Measurements from ENCODE around the gene TTLL1. TPM values are rescaled to one million over a fixed set of nuclear protein-coding genes. Genes with fewer than 3 reads are reported as not detected.
A peak's percentile ranks its signal among the peaks of the same experiment; 100 is the strongest.

The TTLL1 gene
- total and polyA plus RNA-seq, 9 of the 15 experiments (the other 6 are each of a cell fraction or from before 2014, with no cell fraction given): 0.06 to 0.85 (median 0.17) TPM

DNA sequence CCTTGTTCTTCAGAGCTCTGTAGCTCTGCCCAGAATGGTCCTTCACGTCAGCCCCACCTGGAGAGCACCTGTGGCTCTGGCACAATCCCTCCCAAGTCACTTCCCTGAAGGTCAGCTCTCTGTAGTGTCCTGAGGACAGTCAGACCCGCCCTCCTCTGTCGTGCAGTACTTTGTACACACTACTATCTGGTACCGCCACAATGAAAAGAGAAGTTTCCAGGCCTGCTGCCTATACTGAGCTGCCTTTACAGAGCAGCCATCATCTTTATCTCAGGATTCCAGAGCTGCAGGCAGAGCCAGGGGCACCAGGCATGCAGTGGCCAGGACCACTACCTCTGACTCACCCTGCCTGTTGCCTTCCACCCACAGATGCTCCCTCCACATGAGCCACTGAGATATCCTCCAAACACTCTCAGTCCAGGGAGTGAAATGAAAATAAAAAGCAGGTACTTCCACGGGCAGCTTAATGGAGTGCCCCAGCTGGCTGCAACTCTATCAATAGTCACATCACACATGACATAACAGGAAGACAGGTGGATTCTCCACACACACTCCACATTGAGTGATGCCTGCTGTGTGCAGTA is 81.6 kb downstream of the TTLL1 start (continued):
- TF ChIP-seq ZFPM2 (CRISPR knock-in tag; IDR thresholded peaks at IDR 0.05): no peak
- no peak for TF ChIP-seq SMAD2 (IDR thresholded peaks at IDR 0.05; ENCODE audit: low read depth, low read length)
- no peak for TF ChIP-seq SREBF2 (CRISPR knock-in tag; IDR thresholded peaks at IDR 0.05)
- TF ChIP-seq MXI1 (IDR thresholded peaks at IDR 0.05; ENCODE audit: low read depth, low read length): no peak
- TF ChIP-seq MEF2D (tag; conservative IDR thresholded peaks at IDR 0.05; ENCODE audit: low read depth): no peak
- TF ChIP-seq, protein P1, sequence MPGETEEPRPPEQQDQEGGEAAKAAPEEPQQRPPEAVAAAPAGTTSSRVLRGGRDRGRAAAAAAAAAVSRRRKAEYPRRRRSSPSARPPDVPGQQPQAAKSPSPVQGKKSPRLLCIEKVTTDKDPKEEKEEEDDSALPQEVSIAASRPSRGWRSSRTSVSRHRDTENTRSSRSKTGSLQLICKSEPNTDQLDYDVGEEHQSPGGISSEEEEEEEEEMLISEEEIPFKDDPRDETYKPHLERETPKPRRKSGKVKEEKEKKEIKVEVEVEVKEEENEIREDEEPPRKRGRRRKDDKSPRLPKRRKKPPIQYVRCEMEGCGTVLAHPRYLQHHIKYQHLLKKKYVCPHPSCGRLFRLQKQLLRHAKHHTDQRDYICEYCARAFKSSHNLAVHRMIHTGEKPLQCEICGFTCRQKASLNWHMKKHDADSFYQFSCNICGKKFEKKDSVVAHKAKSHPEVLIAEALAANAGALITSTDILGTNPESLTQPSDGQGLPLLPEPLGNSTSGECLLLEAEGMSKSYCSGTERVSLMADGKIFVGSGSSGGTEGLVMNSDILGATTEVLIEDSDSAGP (CRISPR knock-in tag; IDR thresholded peaks at IDR 0.05): no peak
- TF ChIP-seq ZBED1 (IDR thresholded peaks at IDR 0.05): peak; percentile 66; the same call in 1 of the 2 replicates
- TF ChIP-seq SMARCE1 (IDR thresholded peaks at IDR 0.05): peak; percentile 90
- TF ChIP-seq, protein P2, sequence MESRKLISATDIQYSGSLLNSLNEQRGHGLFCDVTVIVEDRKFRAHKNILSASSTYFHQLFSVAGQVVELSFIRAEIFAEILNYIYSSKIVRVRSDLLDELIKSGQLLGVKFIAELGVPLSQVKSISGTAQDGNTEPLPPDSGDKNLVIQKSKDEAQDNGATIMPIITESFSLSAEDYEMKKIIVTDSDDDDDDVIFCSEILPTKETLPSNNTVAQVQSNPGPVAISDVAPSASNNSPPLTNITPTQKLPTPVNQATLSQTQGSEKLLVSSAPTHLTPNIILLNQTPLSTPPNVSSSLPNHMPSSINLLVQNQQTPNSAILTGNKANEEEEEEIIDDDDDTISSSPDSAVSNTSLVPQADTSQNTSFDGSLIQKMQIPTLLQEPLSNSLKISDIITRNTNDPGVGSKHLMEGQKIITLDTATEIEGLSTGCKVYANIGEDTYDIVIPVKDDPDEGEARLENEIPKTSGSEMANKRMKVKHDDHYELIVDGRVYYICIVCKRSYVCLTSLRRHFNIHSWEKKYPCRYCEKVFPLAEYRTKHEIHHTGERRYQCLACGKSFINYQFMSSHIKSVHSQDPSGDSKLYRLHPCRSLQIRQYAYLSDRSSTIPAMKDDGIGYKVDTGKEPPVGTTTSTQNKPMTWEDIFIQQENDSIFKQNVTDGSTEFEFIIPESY (CRISPR knock-in tag; IDR thresholded peaks at IDR 0.05): peak; percentile 70
- TF ChIP-seq, protein P3, sequence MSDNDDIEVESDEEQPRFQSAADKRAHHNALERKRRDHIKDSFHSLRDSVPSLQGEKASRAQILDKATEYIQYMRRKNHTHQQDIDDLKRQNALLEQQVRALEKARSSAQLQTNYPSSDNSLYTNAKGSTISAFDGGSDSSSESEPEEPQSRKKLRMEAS (CRISPR knock-in tag; IDR thresholded peaks at IDR 0.05): peak; percentile 93
- no peak for TF ChIP-seq NR2F6 (CRISPR knock-in tag; IDR thresholded peaks at IDR 0.05)
- no peak for TF ChIP-seq ZFX (CRISPR knock-in tag; IDR thresholded peaks at IDR 0.05)
- TF ChIP-seq, protein P4, sequence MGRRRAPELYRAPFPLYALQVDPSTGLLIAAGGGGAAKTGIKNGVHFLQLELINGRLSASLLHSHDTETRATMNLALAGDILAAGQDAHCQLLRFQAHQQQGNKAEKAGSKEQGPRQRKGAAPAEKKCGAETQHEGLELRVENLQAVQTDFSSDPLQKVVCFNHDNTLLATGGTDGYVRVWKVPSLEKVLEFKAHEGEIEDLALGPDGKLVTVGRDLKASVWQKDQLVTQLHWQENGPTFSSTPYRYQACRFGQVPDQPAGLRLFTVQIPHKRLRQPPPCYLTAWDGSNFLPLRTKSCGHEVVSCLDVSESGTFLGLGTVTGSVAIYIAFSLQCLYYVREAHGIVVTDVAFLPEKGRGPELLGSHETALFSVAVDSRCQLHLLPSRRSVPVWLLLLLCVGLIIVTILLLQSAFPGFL (CRISPR knock-in tag; IDR thresholded peaks at IDR 0.05): no peak
- no peak for TF ChIP-seq ZNF717 (CRISPR knock-in tag; IDR thresholded peaks at IDR 0.05)
- TF ChIP-seq, protein P5, sequence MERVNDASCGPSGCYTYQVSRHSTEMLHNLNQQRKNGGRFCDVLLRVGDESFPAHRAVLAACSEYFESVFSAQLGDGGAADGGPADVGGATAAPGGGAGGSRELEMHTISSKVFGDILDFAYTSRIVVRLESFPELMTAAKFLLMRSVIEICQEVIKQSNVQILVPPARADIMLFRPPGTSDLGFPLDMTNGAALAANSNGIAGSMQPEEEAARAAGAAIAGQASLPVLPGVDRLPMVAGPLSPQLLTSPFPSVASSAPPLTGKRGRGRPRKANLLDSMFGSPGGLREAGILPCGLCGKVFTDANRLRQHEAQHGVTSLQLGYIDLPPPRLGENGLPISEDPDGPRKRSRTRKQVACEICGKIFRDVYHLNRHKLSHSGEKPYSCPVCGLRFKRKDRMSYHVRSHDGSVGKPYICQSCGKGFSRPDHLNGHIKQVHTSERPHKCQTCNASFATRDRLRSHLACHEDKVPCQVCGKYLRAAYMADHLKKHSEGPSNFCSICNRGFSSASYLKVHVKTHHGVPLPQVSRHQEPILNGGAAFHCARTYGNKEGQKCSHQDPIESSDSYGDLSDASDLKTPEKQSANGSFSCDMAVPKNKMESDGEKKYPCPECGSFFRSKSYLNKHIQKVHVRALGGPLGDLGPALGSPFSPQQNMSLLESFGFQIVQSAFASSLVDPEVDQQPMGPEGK (CRISPR knock-in tag; IDR thresholded peaks at IDR 0.05; ENCODE audit: borderline replicate concordance): no peak
- peak; percentile 85 for TF ChIP-seq SOX6 (IDR thresholded peaks at IDR 0.05)
- no peak for TF ChIP-seq TAF15 (IDR thresholded peaks at IDR 0.05; ENCODE audit: low read depth, low read length)
- TF ChIP-seq, protein P6, sequence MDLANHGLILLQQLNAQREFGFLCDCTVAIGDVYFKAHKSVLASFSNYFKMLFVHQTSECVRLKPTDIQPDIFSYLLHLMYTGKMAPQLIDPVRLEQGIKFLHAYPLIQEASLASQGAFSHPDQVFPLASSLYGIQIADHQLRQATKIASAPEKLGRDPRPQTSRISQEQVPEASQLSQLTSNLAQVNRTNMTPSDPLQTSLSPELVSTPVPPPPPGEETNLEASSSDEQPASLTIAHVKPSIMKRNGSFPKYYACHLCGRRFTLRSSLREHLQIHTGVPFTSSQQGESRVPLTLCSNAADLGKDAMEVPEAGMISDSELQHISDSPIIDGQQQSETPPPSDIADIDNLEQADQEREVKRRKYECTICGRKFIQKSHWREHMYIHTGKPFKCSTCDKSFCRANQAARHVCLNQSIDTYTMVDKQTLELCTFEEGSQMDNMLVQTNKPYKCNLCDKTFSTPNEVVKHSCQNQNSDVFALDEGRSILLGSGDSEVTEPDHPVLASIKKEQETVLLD (IDR thresholded peaks at IDR 0.05): peak; percentile 68; the same call in 1 of the 2 replicates
- TF ChIP-seq PYGO2 (tag; IDR thresholded peaks at IDR 0.05): no peak
- TF ChIP-seq NEUROD1 (IDR thresholded peaks at IDR 0.05; ENCODE audit: borderline replicate concordance, low read depth, low read length, partially characterized antibody): peak; percentile 39

Measured in K562 (cell line).